NCI-H1417 (cell line): ENCODE results near the gene DPP7.
"Not testable (repeated sequence)": the region's sequence is repeated elsewhere in the genome, so short reads cannot be mapped to it uniquely, and the experiment has no call there.

Experiments
- DNase-seq, 3 experiments: peaks; one replicate each; lab custom pipeline; 2025; lab: John Stamatoyannopoulos, UW

DPP7 gene

DNA sequence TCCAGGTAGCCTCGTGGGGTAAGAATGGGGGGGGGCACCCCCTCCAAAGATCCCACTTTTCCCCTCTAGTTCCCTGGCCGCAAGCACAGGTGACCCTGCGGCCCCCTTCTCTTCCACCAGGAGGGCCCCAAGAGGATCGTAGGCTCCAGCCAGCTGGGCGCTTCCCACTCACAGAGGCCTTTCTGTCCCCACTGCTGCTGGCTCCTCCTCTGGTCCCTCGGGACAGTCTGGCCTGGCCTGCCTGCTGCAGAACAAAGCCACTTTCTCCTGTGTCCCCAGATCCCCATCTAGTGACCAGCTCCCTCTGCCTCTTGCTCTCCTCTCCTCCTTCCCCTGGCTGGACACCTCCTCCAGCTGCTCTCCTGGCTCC, 43.6 kb downstream of the DPP7 start:
- DNase-seq: peak in 2 of 3 experiments; percentile 51 to 88

GRCh38 chr9:137070201-137070905, 44.2 kb downstream of the DPP7 start, which contains the start of gene SAPCD2:
Gene SAPCD2, minus strand, starts transcription at chr9:137070557. Its CDS starts 97 bp downstream, at chr9:137070460.
- DNase-seq: peak; percentile 85 to 97 (median 93)

DNA sequence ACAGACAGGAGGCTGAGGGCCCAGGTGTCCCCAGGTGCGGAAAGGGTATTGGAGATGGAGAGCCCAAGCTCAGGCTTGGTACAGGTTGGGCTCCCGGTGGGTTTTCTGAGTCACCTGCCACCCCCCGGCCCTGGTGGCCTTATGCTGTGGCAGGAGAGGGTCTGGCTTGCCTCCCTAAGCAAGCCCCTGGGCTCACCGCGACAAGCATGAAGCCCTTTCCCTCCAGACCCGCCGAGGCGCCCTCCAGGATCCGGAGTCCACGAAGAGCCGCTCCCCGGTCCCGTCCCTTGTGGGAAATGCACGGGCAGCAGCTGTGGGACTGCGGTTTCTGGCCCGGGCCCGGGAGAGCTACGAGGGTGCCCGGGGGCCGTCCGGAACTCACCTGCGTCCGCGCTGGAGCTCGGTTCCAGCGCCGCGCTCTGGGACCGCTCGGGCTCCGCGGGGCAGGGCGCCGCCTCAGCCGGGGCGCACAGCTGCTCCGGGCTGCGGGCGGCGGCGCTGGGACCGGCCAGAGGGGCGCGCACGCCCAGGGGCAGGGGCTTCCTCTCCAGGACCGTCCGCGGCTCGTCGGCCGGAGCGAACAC, 44.9 kb downstream of the DPP7 start:
- DNase-seq: peak in 2 of 3 experiments; percentile 55 to 65

DNA sequence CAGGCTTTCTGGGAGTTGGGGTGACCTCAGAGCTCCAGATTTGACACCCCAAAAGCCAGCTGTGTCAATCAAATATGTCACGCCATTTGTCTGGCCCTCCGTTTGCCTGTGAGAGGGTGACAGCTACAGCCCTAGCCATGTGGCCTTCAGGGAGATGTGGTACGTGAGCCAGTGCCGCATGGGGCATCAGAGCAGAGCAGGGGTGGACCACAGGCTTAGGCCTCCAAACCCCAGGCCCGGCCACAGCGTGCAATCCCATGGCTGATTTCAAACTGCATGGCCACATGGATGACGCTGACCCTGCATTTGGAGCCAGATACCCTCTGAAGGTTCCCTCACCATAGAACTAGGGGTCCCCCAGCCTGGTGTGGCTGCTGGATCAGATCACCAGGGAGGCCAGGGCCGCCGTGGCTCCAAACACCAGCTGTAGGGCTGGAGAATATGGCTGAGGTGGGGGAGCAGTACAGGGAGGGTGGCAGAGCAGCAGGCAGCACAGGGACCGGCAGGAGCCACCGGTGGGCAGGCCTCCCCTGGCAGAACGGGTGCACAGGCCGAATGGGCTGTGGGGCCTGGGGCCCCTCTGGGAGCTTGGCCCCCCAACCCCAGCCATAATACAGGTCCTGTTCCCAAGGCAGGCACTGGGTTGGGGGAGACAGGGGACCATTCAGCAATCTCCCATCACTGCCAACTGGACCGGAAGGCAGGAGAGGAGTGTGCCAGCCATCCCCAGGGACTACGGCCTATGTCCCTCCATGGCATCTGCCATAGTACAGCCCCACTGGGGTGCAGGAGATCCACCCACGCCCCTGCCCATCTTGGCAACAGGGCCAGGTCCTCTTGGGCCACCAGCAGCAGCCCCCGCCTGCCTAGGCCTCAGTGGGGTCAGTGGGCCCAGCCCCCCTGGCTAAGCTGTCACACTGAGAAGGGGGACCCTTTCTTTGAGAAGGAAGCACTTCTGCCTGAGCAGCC, 45.7 kb downstream of the DPP7 start:
- no peak for DNase-seq

DNA sequence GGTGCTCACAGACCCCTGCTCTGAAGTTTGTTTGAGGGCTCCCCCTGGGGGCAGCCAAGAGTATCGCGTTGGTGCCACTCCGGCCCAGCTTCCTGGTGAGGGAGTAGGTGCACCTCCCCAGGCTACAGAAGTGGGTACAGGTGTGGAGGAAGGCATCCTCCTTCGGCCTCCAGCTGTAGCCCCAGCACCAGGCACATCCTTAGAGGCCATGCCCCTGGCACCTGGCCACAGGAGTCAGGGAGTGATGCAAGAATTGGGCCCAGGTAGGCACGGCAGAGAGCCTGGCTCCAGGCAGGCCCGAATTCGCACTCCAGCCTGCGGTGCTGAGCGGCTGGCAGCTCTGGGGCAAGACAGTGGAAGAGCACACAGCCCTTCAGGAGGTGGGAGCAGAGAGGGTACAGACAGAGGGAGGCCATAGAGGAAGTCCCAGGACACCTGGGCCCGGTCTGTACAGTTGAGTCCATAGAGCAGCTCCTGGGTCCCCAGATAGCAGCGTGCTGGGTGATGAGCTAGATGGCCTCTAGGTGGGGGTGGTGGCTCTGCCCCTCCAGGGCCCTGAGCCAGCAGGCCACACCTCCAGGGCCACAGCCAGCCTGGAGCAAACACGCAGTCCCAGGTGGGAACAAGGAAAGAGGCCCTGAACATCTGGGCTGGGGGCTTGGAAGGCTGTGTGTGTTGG, 46.5 kb downstream of the DPP7 start:
- DNase-seq: peak; percentile 50 to 89 (median 73)

DNA sequence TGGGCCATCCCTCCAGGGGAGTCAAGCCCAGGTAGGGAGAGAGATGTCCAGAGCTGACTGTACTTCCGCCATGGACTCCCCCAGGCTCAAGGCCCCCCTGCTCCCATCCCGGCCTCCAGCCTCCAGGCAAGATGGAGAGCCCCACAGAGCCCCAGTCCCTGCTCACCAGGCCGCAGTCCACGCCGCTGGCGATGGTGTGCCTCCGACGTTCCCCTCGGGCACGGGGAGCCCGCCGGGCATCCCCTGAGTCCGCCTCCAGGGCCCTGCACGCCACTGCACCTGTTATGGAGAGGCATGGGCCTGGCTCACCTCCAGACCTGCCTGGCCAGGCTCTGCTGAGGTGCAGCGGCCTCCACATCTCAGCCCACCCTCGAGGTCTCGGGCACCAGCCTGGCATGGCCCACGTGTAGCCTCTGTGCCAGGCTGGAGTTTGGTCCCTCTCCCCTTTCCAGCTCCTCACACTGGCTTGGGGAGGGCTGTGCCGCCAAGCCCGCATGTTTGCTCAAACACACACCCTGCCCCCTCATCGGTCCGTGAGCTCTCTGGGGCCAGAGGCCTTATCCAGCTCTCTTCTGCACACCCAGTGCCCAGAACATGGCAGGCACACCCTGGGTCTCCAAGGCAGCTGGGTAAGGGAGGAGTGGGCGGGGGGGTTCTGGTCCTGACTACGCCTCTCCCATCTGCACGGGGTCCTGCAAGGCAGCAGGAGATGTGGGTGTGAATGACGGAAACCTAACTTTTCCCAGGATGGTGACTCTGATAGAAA, 48.3 kb downstream of the DPP7 start:
- DNase-seq: no peak

DNA sequence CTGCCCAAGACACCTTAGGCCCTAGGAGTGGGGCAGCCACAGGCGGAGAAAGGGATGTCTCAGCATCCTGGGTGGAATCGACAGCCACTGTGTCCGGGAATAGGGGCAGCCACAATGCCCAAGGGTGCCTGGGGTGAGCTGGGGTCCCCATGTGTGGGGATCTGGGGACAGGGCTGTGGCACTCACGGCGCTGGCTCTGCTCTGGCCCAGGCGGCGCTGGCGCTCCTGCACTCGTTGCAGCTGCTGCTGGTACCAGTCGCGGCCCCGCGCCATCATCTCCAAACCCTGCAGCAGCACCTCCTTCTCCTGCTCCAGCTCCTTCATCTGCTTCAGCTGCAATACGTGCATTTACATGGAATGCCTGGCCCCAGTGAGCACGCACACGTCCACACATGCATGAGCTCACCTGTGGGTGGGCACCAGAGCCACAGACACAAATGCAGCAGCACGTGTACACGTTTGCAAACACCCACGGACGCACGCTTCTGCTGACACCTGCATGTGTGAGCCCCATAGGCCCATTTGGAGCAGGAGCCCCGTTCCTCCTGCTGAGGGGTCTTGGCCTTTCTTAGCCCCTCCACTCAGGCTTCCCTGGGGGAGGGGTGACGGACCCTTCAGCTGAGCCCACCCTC, 49.1 kb downstream of the DPP7 start:
- DNase-seq: no peak

GRCh38 chr9:137064880-137065164, 49.7 kb downstream of the DPP7 start:
- DNase-seq: no peak

DNA sequence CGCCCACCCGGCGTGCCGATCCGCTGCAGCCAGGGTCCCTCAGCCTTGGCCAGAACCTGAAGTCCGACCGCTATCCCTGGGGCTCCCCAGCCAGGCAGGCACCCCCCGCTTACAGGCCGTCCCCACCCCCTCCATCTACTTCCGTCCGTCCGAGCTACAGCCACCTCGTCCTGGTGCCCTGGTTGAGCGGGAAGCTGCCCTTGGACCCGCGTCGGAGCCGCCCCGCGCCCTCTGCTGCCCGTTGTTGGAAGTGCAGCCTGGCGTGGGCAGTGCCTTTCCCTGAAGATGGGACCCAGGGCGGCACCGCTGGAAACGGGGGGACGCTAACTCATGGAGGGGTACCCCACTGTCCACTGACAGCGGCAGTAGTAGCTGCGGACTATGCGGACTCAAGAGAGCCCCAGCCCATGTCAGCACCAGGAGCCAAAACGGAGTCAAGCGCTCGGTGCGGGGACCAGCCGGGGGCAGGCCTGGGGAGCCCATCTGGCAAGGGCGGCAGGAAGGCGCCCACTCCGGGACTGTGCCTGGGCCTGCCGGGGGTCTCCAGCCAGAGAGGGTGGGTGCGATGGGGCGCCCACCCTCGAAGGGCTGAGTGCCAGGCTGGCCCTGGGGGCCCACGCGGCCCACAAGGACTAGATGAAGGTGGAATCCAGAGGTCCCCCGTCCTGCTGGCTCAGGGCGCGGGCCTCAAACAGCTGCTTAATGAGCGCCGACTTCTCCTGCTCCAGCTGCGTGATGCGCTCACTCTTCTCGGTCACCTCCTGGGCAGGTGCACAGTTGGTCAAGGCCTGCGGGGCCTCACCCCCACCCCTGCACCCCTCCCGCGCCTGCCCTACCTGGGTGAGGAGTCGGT, 50.3 kb downstream of the DPP7 start:
- DNase-seq: peak; percentile 16 to 70 (median 53)

- DNase-seq: no peak
Observed at GRCh38 chr9:137063311-137064026, 51.1 kb downstream of the DPP7 start.

- not testable (repeated sequence) for DNase-seq
Observed at GRCh38 chr9:137062798-137063197, 51.7 kb downstream of the DPP7 start.

GRCh38 chr9:137062384-137062783, 52.1 kb downstream of the DPP7 start:
- DNase-seq: no peak
